ENCODE measurements around the gene TTLL12. TPM values are rescaled to one million over a fixed set of nuclear protein-coding genes. Genes with fewer than 3 reads are reported as not detected.

TTLL12 gene
- total RNA-seq, 1 experiment from 2014 or later, result 61.0 TPM

- no TSS peak for BruUV-seq (replicated peaks)
- CTCF ChIA-PET, result no interaction called here
- POLR2A ChIA-PET, result interaction anchor here (1.2 to 3.5 kb wide), 2 partner anchors 30 to 37 kb away, joined by 3 to 23 read pairs; partner anchors contain the start of gene TSPO
- peaks cover 11% of the 10 kb centered on the region for H3K36me3 Mint-ChIP-seq (ENCODE audit: insufficient read depth, unreplicated experiment)
- no peak for TF ChIP-seq CTCF (IDR thresholded peaks at IDR 0.05; ENCODE audit: unreplicated experiment)
- intact Hi-C loops (cut with micrococcal nuclease), result no loop called here
- peak overlapping the region; percentile 20 for H3K4me3 Mint-ChIP-seq (ENCODE audit: unreplicated experiment)
- H3K4me1 Mint-ChIP-seq (ENCODE audit: insufficient read depth, unreplicated experiment), result peaks cover 11% of the 10 kb centered on the region
- no peak for DNase-seq (ENCODE audit: unreplicated experiment)
- H3K27me3 Mint-ChIP-seq (ENCODE audit: insufficient read depth, unreplicated experiment), result no peaks in the 10 kb centered on the region
- no peaks in the 10 kb centered on the region for H3K9me3 Mint-ChIP-seq (ENCODE audit: unreplicated experiment)
- H3K27ac Mint-ChIP-seq (ENCODE audit: low read depth, unreplicated experiment), result no peak overlapping the region
These were observed 2.1 kb upstream of the TTLL12 start for GRCh38 chr22:43188829-43189545.

DNA sequence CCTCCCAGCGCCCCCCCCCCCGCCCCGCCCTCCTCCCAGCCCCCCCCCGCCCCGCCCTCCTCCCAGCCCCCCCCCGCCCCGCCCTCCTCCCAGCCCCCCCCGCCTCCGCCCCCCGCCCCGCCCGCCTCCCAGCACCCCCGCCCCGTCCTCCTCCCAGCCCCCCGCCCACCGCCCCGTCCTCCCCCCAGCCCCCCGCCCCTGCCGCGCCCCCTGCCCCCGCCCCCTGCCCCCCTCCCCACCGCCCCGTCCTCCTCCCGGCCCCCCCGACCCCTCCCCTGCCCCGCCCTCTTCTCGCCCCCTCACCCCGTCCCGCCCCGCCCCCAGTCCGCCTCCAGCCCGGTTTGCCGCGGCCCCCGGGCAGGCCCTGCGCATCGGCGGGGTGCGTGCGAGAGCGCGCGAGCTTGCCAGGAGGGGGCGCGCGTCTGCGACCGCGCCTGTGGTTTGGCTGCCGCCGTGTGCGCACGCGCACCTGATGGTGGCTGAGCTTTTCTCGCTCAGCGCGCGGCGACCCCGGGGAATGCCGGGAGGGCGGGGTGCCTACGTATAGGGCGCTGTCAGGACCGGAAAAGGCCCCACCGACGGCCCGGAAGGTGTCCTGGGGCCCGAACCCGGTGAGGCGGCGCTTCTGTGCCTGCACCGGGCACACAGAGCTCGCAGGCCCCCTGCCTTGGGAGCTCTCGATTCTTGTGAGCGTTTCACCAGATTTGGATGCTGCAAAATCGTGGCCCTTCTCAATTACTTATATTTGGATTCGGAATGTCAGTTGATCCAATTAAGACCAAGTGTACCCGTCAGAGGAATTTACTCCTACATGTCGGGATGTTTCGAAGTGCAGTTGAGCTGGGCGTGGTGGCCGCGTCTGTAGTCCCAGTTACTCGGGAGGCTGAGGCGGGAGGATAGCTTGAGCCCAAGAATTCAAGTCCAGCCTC, 501 bp upstream of the TTLL12 start:
- BruUV-seq (replicated peaks), result no TSS peak
- intact Hi-C loops (cut with micrococcal nuclease), result no loop called here
- peak overlapping the region; percentile 96 for H3K27ac Mint-ChIP-seq (ENCODE audit: low read depth, unreplicated experiment)

DNA sequence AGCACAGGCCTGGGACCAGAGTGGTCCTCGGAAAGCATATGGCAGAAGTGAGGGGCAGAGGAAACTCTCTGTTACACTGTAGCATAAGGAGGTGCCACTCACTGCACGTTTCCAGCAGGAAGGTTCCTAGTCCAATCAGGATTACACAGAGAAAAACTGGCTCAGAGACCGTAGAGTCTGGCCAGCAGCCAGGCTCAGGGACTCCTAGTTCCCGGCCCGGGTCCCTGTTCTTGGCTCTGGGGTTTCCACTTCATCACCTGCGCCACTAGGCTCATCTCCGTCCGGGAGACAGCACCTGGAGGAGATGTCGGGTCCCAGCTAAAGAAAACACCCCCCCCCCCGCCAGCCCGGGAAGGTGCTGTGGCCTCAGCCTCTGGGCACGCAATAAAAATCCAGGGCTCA, 1.1 kb downstream of the TTLL12 start:
- intact Hi-C loops (cut with micrococcal nuclease), result no loop called here
- peak; percentile 65 for DNase-seq (ENCODE audit: unreplicated experiment)
- no peak for TF ChIP-seq CTCF (IDR thresholded peaks at IDR 0.05; ENCODE audit: unreplicated experiment)
- CTCF ChIA-PET, result no interaction called here
- peaks cover 14% of the 10 kb centered on the region for H3K4me1 Mint-ChIP-seq (ENCODE audit: insufficient read depth, unreplicated experiment)
- peak overlapping the region; percentile 74 for H3K4me3 Mint-ChIP-seq (ENCODE audit: unreplicated experiment)
- no peaks in the 10 kb centered on the region for H3K9me3 Mint-ChIP-seq (ENCODE audit: unreplicated experiment)
- no TSS peak for BruUV-seq (replicated peaks)
- peaks cover 24% of the 10 kb centered on the region for H3K36me3 Mint-ChIP-seq (ENCODE audit: insufficient read depth, unreplicated experiment)
- H3K27me3 Mint-ChIP-seq (ENCODE audit: insufficient read depth, unreplicated experiment), result no peaks in the 10 kb centered on the region
- peak overlapping the region; percentile 27 for H3K27ac Mint-ChIP-seq (ENCODE audit: low read depth, unreplicated experiment)
- POLR2A ChIA-PET, result interaction anchor here (0.7 to 5.2 kb wide), 3 partner anchors 22 to 1677 kb away, joined by 3 to 33 read pairs (median 23); partner anchors contain the start of gene TSPO

More for the DNA sequence above, 501 bp upstream of the TTLL12 start:
- H3K27me3 Mint-ChIP-seq (ENCODE audit: insufficient read depth, unreplicated experiment), result no peaks in the 10 kb centered on the region
- CTCF ChIA-PET, result interaction anchor here (0.6 to 1.1 kb wide), 7 partner anchors 15 to 756 kb away, joined by 3 to 5 read pairs (median 3); no protein-coding TSS in a partner anchor
- H3K9me3 Mint-ChIP-seq (ENCODE audit: unreplicated experiment), result no peaks in the 10 kb centered on the region
- peak overlapping the region; percentile 80 for H3K4me3 Mint-ChIP-seq (ENCODE audit: unreplicated experiment)
- peak; percentile 93 for DNase-seq (ENCODE audit: unreplicated experiment)
- POLR2A ChIA-PET, result interaction anchor here (0.6 to 5.2 kb wide), 17 partner anchors 9 to 625 kb away, joined by 3 to 33 read pairs (median 5); partner anchors contain the start of genes EFCAB6, MCAT and TSPO
- peak; percentile 56 for TF ChIP-seq CTCF (IDR thresholded peaks at IDR 0.05; ENCODE audit: unreplicated experiment)
- H3K36me3 Mint-ChIP-seq (ENCODE audit: insufficient read depth, unreplicated experiment), result peaks cover 16% of the 10 kb centered on the region
- peaks cover 14% of the 10 kb centered on the region for H3K4me1 Mint-ChIP-seq (ENCODE audit: insufficient read depth, unreplicated experiment)
